OCI-LY1 (cell line): ENCODE results near the gene PTPRN2.

ENCODE experiments used
- H2AFZ ChIP-seq: fragments of 200-600 bp; sonication (generic), shearing (Covaris generic); 2 replicates; pipeline ENCODE4 v1.6.0; 2014; ENCODE audit warnings: antibody characterized with exemption, mild to moderate bottlenecking, low read length
- H3F3A ChIP-seq: fragments of 200-600 bp; sonication (generic), shearing (Covaris generic); 2 replicates; pipeline ENCODE4 v1.6.0; 2014; ENCODE audit warnings: mild to moderate bottlenecking, antibody characterized with exemption, low read length, moderate library complexity; ENCODE audit not compliant: insufficient read depth
- H3K27ac ChIP-seq: fragments of 200-600 bp; sonication (generic); 2 replicates; pipeline ENCODE4 v1.5.1; 2014; ENCODE audit warnings: low read length, mixed run types, mild to moderate bottlenecking, low read depth; ENCODE audit not compliant: poor library complexity, severe bottlenecking
- H3K27me3 ChIP-seq: fragments of 200-600 bp; sonication (generic); 2 replicates; pipeline ENCODE4 v1.6.0; 2014; ENCODE audit warnings: antibody characterized with exemption, mild to moderate bottlenecking, low read length, moderate library complexity; ENCODE audit not compliant: insufficient read depth
- H3K36me3 ChIP-seq: fragments of 200-600 bp; sonication (generic); 2 replicates; pipeline ENCODE4 v1.6.1; 2014; ENCODE audit warnings: mild to moderate bottlenecking, antibody characterized with exemption, low read length, moderate library complexity, mixed read lengths; ENCODE audit not compliant: insufficient read depth
- H3K4me1 ChIP-seq: fragments of 200-600 bp; sonication (generic); 2 replicates; pipeline ENCODE4 v1.5.1; 2014; ENCODE audit warnings: mild to moderate bottlenecking, low read length, moderate library complexity; ENCODE audit not compliant: insufficient read depth, severe bottlenecking
- H3K4me2 ChIP-seq: fragments of 200-600 bp; sonication (generic), shearing (Covaris generic); 2 replicates; pipeline ENCODE4 v1.6.1; 2014; ENCODE audit warnings: low read length
- H3K4me3 ChIP-seq: fragments of 200-600 bp; sonication (generic); 2 replicates; pipeline ENCODE4 v1.5.1; 2014; ENCODE audit warnings: low read length, low read depth, mild to moderate bottlenecking, mixed read lengths; ENCODE audit not compliant: poor library complexity, severe bottlenecking
- H3K79me2 ChIP-seq: fragments of 200-600 bp; shearing (Covaris generic); 2 replicates; pipeline ENCODE4 v1.6.1; 2016; ENCODE audit warnings: mixed run types, low read length, mixed read lengths; ENCODE audit not compliant: insufficient read depth
- H3K9ac ChIP-seq: fragments of 200-600 bp; sonication (generic), shearing (Covaris generic); 2 replicates; pipeline ENCODE4 v1.6.1; 2014; ENCODE audit warnings: mild to moderate bottlenecking, low read length, mixed read lengths
- H3K9me2 ChIP-seq: fragments of 200-600 bp; sonication (generic), shearing (Covaris generic); 2 replicates; pipeline ENCODE4 v1.6.1; 2014; ENCODE audit warnings: low read depth, mild to moderate bottlenecking, low read length, mixed read lengths
- H3K9me3 ChIP-seq: fragments of 200-600 bp; shearing (Covaris generic); 2 replicates; pipeline ENCODE4 v1.6.1; 2014; ENCODE audit warnings: low read length, mixed read lengths
- H4K20me1 ChIP-seq: fragments of 200-600 bp; sonication (generic), shearing (Covaris generic); 2 replicates; pipeline ENCODE4 v1.6.0; 2016; ENCODE audit warnings: mild to moderate bottlenecking, low read length; ENCODE audit not compliant: insufficient read depth
- CTCF ChIP-seq: fragments of 200-600 bp; sonication (generic), shearing (Covaris generic); IDR thresholded peaks from 2 replicates; pipeline ENCODE4 v1.5.1; 2017; ENCODE audit warnings: mild to moderate bottlenecking, antibody characterized with exemption, low read length, moderate library complexity, mixed read lengths
- EZH2 ChIP-seq: fragments of 200-600 bp; sonication (generic), shearing (Covaris generic); IDR thresholded peaks from 2 replicates; pipeline ENCODE4 v1.8.0; 2017; ENCODE audit warnings: borderline replicate concordance, mixed run types, mild to moderate bottlenecking, antibody characterized with exemption, low read length, moderate library complexity, mixed read lengths

PTPRN2 gene

GRCh38 chr7:157971501-157971900 is 616.1 kb downstream of the PTPRN2 start:
- Histone ChIP-seq H3K27ac (no peak overlapping the region), H3K9ac (no peak overlapping the region), H2AFZ (no peak overlapping the region), H4K20me1 (no peaks in the 10 kb centered on the region), H3K9me3 (no peaks in the 10 kb centered on the region; the same call in 1 of the 2 replicates), H3K36me3 (no peaks in the 10 kb centered on the region; the same call in 1 of the 2 replicates), H3K4me2 (no peak overlapping the region), H3K27me3 (no peaks in the 10 kb centered on the region), H3K4me3 (no peak overlapping the region), H3K4me1 (no peaks in the 10 kb centered on the region), H3K79me2 (no peaks in the 10 kb centered on the region), H3F3A (no peaks in the 10 kb centered on the region), H3K9me2 (no peaks in the 10 kb centered on the region)
- TF ChIP-seq CTCF: no peak

GRCh38 chr7:157970744-157971143 is 616.9 kb downstream of the PTPRN2 start:
- H3K9me2 ChIP-seq: no peaks in the 10 kb centered on the region
- no peaks in the 10 kb centered on the region for H3K79me2 ChIP-seq
- no peak overlapping the region for H2AFZ ChIP-seq
- H4K20me1 ChIP-seq: no peaks in the 10 kb centered on the region
- no peak overlapping the region for H3K4me3 ChIP-seq
- H3K36me3 ChIP-seq: no peaks in the 10 kb centered on the region; the same call in 1 of the 2 replicates
- H3K9ac ChIP-seq: no peak overlapping the region
- no peak for TF ChIP-seq CTCF
- TF ChIP-seq EZH2: no peak
- no peaks in the 10 kb centered on the region for H3F3A ChIP-seq
- H3K27me3 ChIP-seq: no peaks in the 10 kb centered on the region
- H3K9me3 ChIP-seq: no peaks in the 10 kb centered on the region; the same call in 1 of the 2 replicates
- H3K4me2 ChIP-seq: no peak overlapping the region
- no peak overlapping the region for H3K27ac ChIP-seq
- no peaks in the 10 kb centered on the region for H3K4me1 ChIP-seq

GRCh38 chr7:157969995-157970394 is 617.6 kb downstream of the PTPRN2 start:
- Histone ChIP-seq H2AFZ (no peak overlapping the region), H3K4me2 (no peak overlapping the region), H3K9me3 (no peaks in the 10 kb centered on the region; the same call in 1 of the 2 replicates), H3K9ac (no peak overlapping the region), H3F3A (no peaks in the 10 kb centered on the region), H3K79me2 (no peaks in the 10 kb centered on the region), H3K27ac (no peak overlapping the region), H3K4me1 (no peaks in the 10 kb centered on the region), H3K36me3 (no peaks in the 10 kb centered on the region; the same call in 1 of the 2 replicates), H3K4me3 (no peak overlapping the region), H3K27me3 (no peaks in the 10 kb centered on the region), H4K20me1 (no peaks in the 10 kb centered on the region), H3K9me2 (no peaks in the 10 kb centered on the region)
- TF ChIP-seq EZH2: no peak
- TF ChIP-seq CTCF: no peak
